NT2/D1 (cell line): ENCODE data around the gene METTL22.

ENCODE experiments used
- SUZ12 ChIP-seq: IDR thresholded peaks from 2 replicates; pipeline ENCODE4 v1.6.1; 2011; ENCODE audit not compliant: insufficient read length, insufficient read depth; ENCODE audit errors: extremely low read depth
- YY1 ChIP-seq: IDR thresholded peaks from 2 replicates; pipeline ENCODE4 v1.6.1; 2011; ENCODE audit not compliant: insufficient read length, insufficient read depth
- ZNF274 ChIP-seq: IDR thresholded peaks from 2 replicates; pipeline ENCODE4 v1.6.1; 2011; ENCODE audit warnings: mild to moderate bottlenecking, low read depth, low read length

- TF ChIP-seq YY1 (no peak), SUZ12 (no peak), ZNF274 (no peak)
These were observed 25.7 kb upstream of the METTL22 start for GRCh38 chr16:8595783-8596182.
